Mesenchymal stem cell (in vitro differentiated cells and primary cell): ENCODE data around the gene WDR72.

Experiments used
- DNase-seq: peaks from one replicate; pipeline ENCODE4 v3.0.0-alpha.2; 2013
- H2AFZ ChIP-seq: one replicate; pipeline ENCODE4 v1.6.1; 2013; ENCODE audit warnings: low read depth, mild to moderate bottlenecking, control low read depth, inconsistent platforms, low read length, moderate library complexity
- H2AK5ac ChIP-seq: 2 replicates; pipeline ENCODE4 v1.6.1; 2013; ENCODE audit warnings: low read length, moderate library complexity, mild to moderate bottlenecking, inconsistent platforms; ENCODE audit not compliant: severe bottlenecking
- H2BK120ac ChIP-seq: one replicate; pipeline ENCODE4 v1.6.1; 2013; ENCODE audit warnings: low read depth, mild to moderate bottlenecking, inconsistent platforms, low read length, moderate library complexity
- H2BK12ac ChIP-seq, 2 experiments: one replicate each; pipeline ENCODE4 v1.6.1; 2013; ENCODE audit warnings: inconsistent platforms in 2 of 2, low read length in 2 of 2, mild to moderate bottlenecking in 2 of 2, moderate library complexity in 2 of 2, control low read depth in 1 of 2
- H2BK15ac ChIP-seq: one replicate; pipeline ENCODE4 v1.6.1; 2013; ENCODE audit warnings: mild to moderate bottlenecking, low read depth, inconsistent platforms; ENCODE audit not compliant: poor library complexity, severe bottlenecking
- H2BK5ac ChIP-seq: 2 replicates; pipeline ENCODE4 v1.6.1; 2013; ENCODE audit warnings: low read depth, mild to moderate bottlenecking, low read length, control low read depth, inconsistent platforms; ENCODE audit not compliant: poor library complexity, severe bottlenecking
- H3K14ac ChIP-seq, 2 experiments: one replicate each; pipeline ENCODE4 v1.6.1; 2013; ENCODE audit warnings: inconsistent platforms in 2 of 2, low read length in 2 of 2, control low read depth in 1 of 2, mild to moderate bottlenecking in 1 of 2, moderate library complexity in 1 of 2
- H3K18ac ChIP-seq, 2 experiments: one replicate each; pipeline ENCODE4 v1.6.1; 2013; ENCODE audit warnings: inconsistent platforms in 2 of 2, low read length in 2 of 2, control low read depth in 1 of 2, low read depth in 1 of 2, mild to moderate bottlenecking in 1 of 2
- H3K23ac ChIP-seq, 2 experiments: one replicate each; pipeline ENCODE4 v1.6.1; 2013; ENCODE audit warnings: inconsistent platforms in 2 of 2, low read length in 2 of 2, mild to moderate bottlenecking in 2 of 2, moderate library complexity in 2 of 2, control low read depth in 1 of 2
- H3K27ac ChIP-seq: 2 replicates; pipeline ENCODE4 v1.5.1; 2013; ENCODE audit warnings: mild to moderate bottlenecking, moderate library complexity, low read length, control low read depth, inconsistent platforms; ENCODE audit not compliant: poor library complexity, severe bottlenecking
- H3K27me3 ChIP-seq, 2 experiments: 2 replicates each; pipeline versions ENCODE4 v1.6.1 to v1.7.0; 2013; ENCODE audit warnings: low read length in 2 of 2, mild to moderate bottlenecking in 2 of 2, moderate library complexity in 2 of 2, control low read depth in 1 of 2, inconsistent platforms in 1 of 2; ENCODE audit not compliant: control insufficient read depth in 1 of 2, insufficient read depth in 1 of 2
- H3K36me3 ChIP-seq, 2 experiments: 2 replicates each; pipeline versions ENCODE4 v1.6.1 to v1.7.0; 2013; ENCODE audit warnings: low read length in 2 of 2, control low read depth in 1 of 2, inconsistent platforms in 1 of 2, low read depth in 1 of 2, mild to moderate bottlenecking in 1 of 2; ENCODE audit not compliant: insufficient read depth in 2 of 2, control insufficient read depth in 1 of 2
- H3K4ac ChIP-seq, 2 experiments: one replicate each; pipeline ENCODE4 v1.6.1; 2013; ENCODE audit warnings: inconsistent platforms in 2 of 2, low read length in 2 of 2, mild to moderate bottlenecking in 2 of 2, moderate library complexity in 2 of 2, control low read depth in 1 of 2, low read depth in 1 of 2
- H3K4me1 ChIP-seq: 2 replicates; pipeline ENCODE4 v1.6.1; 2013; ENCODE audit warnings: low read depth, low read length, control low read depth; ENCODE audit not compliant: control insufficient read depth, insufficient read depth
- H3K4me2 ChIP-seq: 2 replicates; pipeline ENCODE4 v1.6.1; 2013; ENCODE audit warnings: low read length, mild to moderate bottlenecking, inconsistent platforms; ENCODE audit not compliant: poor library complexity, severe bottlenecking
- H3K4me3 ChIP-seq, 2 experiments: 2 replicates each; pipeline versions ENCODE4 v1.5.1 to v1.7.0; 2013; ENCODE audit warnings: low read length in 2 of 2, mild to moderate bottlenecking in 2 of 2, control low read depth in 1 of 2, low read depth in 1 of 2; ENCODE audit not compliant: insufficient read depth in 1 of 2
- H3K79me1 ChIP-seq: replicated peaks from 2 replicates; pipeline ENCODE4 v1.6.1; 2013; ENCODE audit warnings: mild to moderate bottlenecking, control low read depth, low read length, inconsistent platforms; ENCODE audit not compliant: poor library complexity, severe bottlenecking
- H3K9ac ChIP-seq: 2 replicates; pipeline ENCODE4 v1.7.0; 2013; ENCODE audit warnings: mild to moderate bottlenecking, low read length, moderate library complexity
- H3K9me3 ChIP-seq: 2 replicates; pipeline ENCODE4 v1.7.0; 2013; ENCODE audit warnings: mild to moderate bottlenecking, low read length; ENCODE audit not compliant: control insufficient read depth
- H4K8ac ChIP-seq: one replicate; pipeline ENCODE4 v1.6.1; 2013; ENCODE audit warnings: inconsistent platforms, mild to moderate bottlenecking, low read length, moderate library complexity
- H4K91ac ChIP-seq: one replicate; pipeline ENCODE4 v1.6.1; 2013; ENCODE audit warnings: mild to moderate bottlenecking, low read length, inconsistent platforms
- WGBS: methylation state at CpG from one replicate; pipeline ENCODE4 v1.1.7; 2013; ENCODE audit warnings: mixed read lengths; 5-methylcytosine and 5-hydroxymethylcytosine counted together

The WDR72 gene

GRCh38 chr15:53576841-53577240, 182.6 kb downstream of the WDR72 start:
- H3K4me1 ChIP-seq: peaks cover 2% of the 10 kb centered on the region
- no peaks in the 10 kb centered on the region for H3K36me3 ChIP-seq
- no peak overlapping the region for H2AK5ac ChIP-seq
- peaks cover 0 to 8% of the 10 kb centered on the region in 2 experiments for H3K27me3 ChIP-seq
- H2AFZ ChIP-seq: no peak overlapping the region
- DNase-seq: no peak
- no peak overlapping the region for H2BK12ac ChIP-seq
- H4K91ac ChIP-seq: no peak overlapping the region
- no peaks in the 10 kb centered on the region for H3K9me3 ChIP-seq
- H2BK5ac ChIP-seq: no peak overlapping the region
- no peak overlapping the region for H3K4me3 ChIP-seq
- no peak overlapping the region for H3K9ac ChIP-seq
- H3K18ac ChIP-seq: no peak overlapping the region
- no peak overlapping the region for H3K27ac ChIP-seq
- no peak overlapping the region for H2BK15ac ChIP-seq
- H3K4ac ChIP-seq: no peak overlapping the region
- no peak overlapping the region for H3K23ac ChIP-seq
- no peak overlapping the region for H3K4me2 ChIP-seq
- H3K79me1 ChIP-seq: peaks cover 2% of the 10 kb centered on the region
- H4K8ac ChIP-seq: no peak overlapping the region
- H2BK120ac ChIP-seq: no peak overlapping the region
- H3K14ac ChIP-seq: no peak overlapping the region
- WGBS: 63% methylated on average over 1 of the region's 1 CpG

- H3K4me2 ChIP-seq: no peak overlapping the region
- no peaks in the 10 kb centered on the region for H3K9me3 ChIP-seq
- H2BK5ac ChIP-seq: no peak overlapping the region
- no peaks in the 10 kb centered on the region for H3K4me1 ChIP-seq
- no peak overlapping the region for H2AFZ ChIP-seq
- no peak overlapping the region for H2BK120ac ChIP-seq
- no peak overlapping the region for H2BK12ac ChIP-seq
- no peak overlapping the region for H3K14ac ChIP-seq
- no peak overlapping the region for H4K8ac ChIP-seq
- H3K18ac ChIP-seq: no peak overlapping the region
- peaks cover 0 to 8% of the 10 kb centered on the region in 2 experiments for H3K27me3 ChIP-seq
- no peak overlapping the region for H2BK15ac ChIP-seq
- H3K23ac ChIP-seq: no peak overlapping the region
- H3K27ac ChIP-seq: no peak overlapping the region
- no peak for DNase-seq
- H3K79me1 ChIP-seq: peaks cover 2% of the 10 kb centered on the region
- H3K9ac ChIP-seq: no peak overlapping the region
- no peak overlapping the region for H3K4ac ChIP-seq
- H4K91ac ChIP-seq: no peak overlapping the region
- H3K4me3 ChIP-seq: no peak overlapping the region
- H3K36me3 ChIP-seq: no peaks in the 10 kb centered on the region
- no peak overlapping the region for H2AK5ac ChIP-seq
These were observed 186.4 kb downstream of the WDR72 start for GRCh38 chr15:53573091-53573490.

GRCh38 chr15:53569751-53570480, 189.5 kb downstream of the WDR72 start:
- WGBS: 29% methylated on average over 1 of the region's 3 CpGs
- no peak overlapping the region for H3K4ac ChIP-seq
- H2BK5ac ChIP-seq: no peak overlapping the region
- no peak overlapping the region for H3K4me2 ChIP-seq
- no peak overlapping the region for H4K8ac ChIP-seq
- no peak overlapping the region for H2AK5ac ChIP-seq
- no peaks in the 10 kb centered on the region for H3K36me3 ChIP-seq
- no peak overlapping the region for H2BK15ac ChIP-seq
- H3K9me3 ChIP-seq: no peaks in the 10 kb centered on the region
- H3K79me1 ChIP-seq: peaks cover 4% of the 10 kb centered on the region
- H2AFZ ChIP-seq: no peak overlapping the region
- DNase-seq: no peak
- H3K9ac ChIP-seq: no peak overlapping the region
- no peak overlapping the region for H3K14ac ChIP-seq
- no peak overlapping the region for H3K27ac ChIP-seq
- H3K23ac ChIP-seq: no peak overlapping the region
- no peak overlapping the region for H3K4me3 ChIP-seq
- H3K4me1 ChIP-seq: no peaks in the 10 kb centered on the region
- no peak overlapping the region for H2BK120ac ChIP-seq
- peaks cover 0 to 2% of the 10 kb centered on the region in 2 experiments for H3K27me3 ChIP-seq
- no peak overlapping the region for H3K18ac ChIP-seq
- no peak overlapping the region for H4K91ac ChIP-seq
- no peak overlapping the region for H2BK12ac ChIP-seq

GRCh38 chr15:53566912-53567311, 192.6 kb downstream of the WDR72 start:
- Histone ChIP-seq H3K4ac (no peak overlapping the region), H3K36me3 (no peaks in the 10 kb centered on the region), H3K23ac (no peak overlapping the region), H3K14ac (no peak overlapping the region), H2AFZ (no peak overlapping the region), H2BK5ac (no peak overlapping the region), H3K4me1 (no peaks in the 10 kb centered on the region), H4K91ac (no peak overlapping the region), H3K79me1 (peaks cover 6% of the 10 kb centered on the region), H2BK15ac (no peak overlapping the region), H3K4me2 (no peak overlapping the region), H2BK12ac (no peak overlapping the region), H3K18ac (no peak overlapping the region), H3K9me3 (no peaks in the 10 kb centered on the region), H2BK120ac (no peak overlapping the region), H4K8ac (no peak overlapping the region), H2AK5ac (no peak overlapping the region), H3K9ac (no peak overlapping the region), H3K4me3 (no peak overlapping the region), H3K27me3 (no peaks in the 10 kb centered on the region), H3K27ac (no peak overlapping the region)
- WGBS: 81% methylated on average over 3 of the region's 4 CpGs
- no peak for DNase-seq
